Stimulated activated CD4-positive, alpha-beta T cell treated with anti-CD3 and anti-CD28 coated beads, TNF-alpha, amount 100 ng/mL, for 48 hours (primary cell): ENCODE measurements around the gene OTUD3.

ENCODE experiments used
- DNase-seq, 3 donors: peaks; one replicate each; pipeline ENCODE4 v3.0.0-alpha.2; 2020; ENCODE audit warnings: low read depth in 3 of 3

The OTUD3 gene

DNA sequence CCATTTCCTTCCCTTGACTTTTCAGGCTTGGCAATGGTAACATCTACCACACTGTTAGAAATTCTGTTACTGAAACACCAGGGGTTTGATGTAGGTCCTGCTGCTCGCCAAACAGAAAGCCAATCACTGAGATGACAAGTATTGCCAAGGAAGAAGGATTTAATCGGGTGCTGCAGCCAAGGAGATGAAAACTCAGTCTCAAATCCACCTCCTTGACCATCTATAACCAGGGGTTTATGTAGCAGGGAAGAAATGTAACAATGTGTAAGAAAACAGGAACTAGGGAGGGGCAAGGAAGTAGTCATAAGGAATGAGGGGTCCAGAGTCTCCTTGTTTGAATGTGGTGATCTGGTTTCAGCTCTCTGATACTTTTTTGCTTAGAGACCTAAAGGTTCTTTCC lies 71.9 kb downstream of the OTUD3 start:
- no peak for DNase-seq

DNA sequence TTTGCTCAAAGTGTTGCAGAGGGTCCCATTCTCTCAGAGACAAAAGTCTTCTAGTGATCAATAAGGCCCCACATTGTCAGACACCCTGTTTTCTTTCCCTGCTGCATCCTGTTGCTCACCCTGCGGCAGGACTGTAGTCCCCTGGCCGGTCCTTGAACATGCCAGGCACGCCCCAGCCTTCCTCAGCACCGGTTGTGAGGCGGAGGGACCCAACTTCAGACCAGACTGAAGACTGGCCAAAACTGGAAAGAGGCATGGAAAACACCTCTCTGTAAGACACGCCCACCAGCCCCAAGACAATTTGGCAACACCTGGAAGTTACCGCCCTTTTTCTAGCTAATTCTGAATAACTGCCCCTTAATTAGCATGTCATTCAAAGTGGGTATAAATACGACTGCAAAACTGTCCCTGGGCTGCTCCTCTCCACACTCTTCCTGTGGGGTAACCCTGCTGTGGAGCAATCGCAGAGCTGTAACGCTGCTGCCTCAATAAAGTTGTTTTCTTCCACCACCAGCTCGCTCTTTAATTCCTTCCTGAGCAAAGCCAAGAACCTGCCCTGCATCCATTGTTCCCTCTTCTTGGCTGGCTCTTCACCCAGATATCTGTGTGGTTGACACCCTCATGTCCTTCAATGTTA lies 73.5 kb downstream of the OTUD3 start:
- no peak for DNase-seq

DNA sequence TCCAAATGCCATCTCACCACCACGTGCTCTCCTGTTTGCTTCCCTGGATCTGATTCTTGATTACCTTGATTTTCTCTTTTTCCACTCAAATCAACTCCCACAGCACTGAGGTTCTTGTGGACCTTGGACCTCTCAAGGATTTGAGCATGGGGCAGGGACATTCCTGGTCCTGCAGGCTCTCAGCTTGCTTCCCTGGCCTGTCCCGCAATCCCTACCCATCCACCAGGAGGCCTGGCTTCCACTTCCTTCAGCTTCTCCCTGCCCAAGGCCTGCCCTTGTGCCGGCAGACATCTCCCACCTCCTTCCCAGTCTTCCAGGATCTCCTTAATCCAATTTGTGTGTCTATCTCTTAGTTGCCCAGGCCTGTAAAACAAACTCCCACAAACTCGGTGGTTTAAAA lies 75.6 kb downstream of the OTUD3 start:
- no peak for DNase-seq

DNA sequence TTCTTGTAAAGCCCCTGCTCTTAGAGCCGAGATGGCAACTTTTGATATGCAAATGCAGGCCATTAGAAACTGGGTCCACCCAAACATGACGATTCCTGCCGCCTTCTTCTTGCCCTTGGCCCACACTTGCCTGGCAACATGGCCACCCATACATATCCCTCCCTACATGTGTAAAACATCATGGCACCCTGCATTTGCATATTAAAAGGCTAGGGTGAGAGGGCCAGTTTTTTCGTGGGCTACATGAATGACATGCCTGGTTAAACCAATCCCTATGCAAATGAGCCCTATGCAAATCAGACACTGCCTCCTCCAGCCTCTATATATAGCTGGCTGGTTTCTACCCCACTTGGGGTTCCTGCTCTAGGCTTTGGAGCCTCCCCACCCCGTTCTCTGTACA lies 78.4 kb downstream of the OTUD3 start:
- no peak for DNase-seq
